ENCODE results near the gene RING1. TPM values are rescaled to one million over a fixed set of nuclear protein-coding genes. Genes with fewer than 3 reads are reported as not detected.
A peak's percentile ranks its signal among the peaks of the same experiment; 100 is the strongest.

RING1 gene
- total and polyA plus RNA-seq, 12 donors, result 26.5 to 35.1 (median 28.3) TPM

- Histone ChIP-seq H3K4me3 (peak overlapping the region; percentile 16 to 76 (median 61)), H3K4me1 (peaks cover 7 to 33% (median 22%) of the 10 kb centered on the region in 9 donors), H3K27me3 (peaks cover 0 to 12% (median 0%) of the 10 kb centered on the region in 7 donors), H3K27ac (peak overlapping the region; percentile 19 to 96 (median 92)), H3K9me3 (no peaks in the 10 kb centered on the region), H3K36me3 (peaks cover 0 to 26% (median 4%) of the 10 kb centered on the region in 9 donors)
- 5% methylated on average over 28 of the region's 28 CpGs for WGBS, 2 donors
- peak; percentile 90 for DNase-seq
- ATAC-seq, result peak; percentile 53 to 85 (median 74)
- intact Hi-C loops (cut with DNase I), result loop anchor here (1.0 to 10.0 kb wide), 20 partner anchors 36 to 313 kb away; partner anchors contain the start of genes RXRB (in 3 of the 10), SLC39A7 (in 3 of the 10), HSD17B8 (in 2 of the 10) and HLA-DOA (in 1 of the 10)
- TF ChIP-seq, protein P1, sequence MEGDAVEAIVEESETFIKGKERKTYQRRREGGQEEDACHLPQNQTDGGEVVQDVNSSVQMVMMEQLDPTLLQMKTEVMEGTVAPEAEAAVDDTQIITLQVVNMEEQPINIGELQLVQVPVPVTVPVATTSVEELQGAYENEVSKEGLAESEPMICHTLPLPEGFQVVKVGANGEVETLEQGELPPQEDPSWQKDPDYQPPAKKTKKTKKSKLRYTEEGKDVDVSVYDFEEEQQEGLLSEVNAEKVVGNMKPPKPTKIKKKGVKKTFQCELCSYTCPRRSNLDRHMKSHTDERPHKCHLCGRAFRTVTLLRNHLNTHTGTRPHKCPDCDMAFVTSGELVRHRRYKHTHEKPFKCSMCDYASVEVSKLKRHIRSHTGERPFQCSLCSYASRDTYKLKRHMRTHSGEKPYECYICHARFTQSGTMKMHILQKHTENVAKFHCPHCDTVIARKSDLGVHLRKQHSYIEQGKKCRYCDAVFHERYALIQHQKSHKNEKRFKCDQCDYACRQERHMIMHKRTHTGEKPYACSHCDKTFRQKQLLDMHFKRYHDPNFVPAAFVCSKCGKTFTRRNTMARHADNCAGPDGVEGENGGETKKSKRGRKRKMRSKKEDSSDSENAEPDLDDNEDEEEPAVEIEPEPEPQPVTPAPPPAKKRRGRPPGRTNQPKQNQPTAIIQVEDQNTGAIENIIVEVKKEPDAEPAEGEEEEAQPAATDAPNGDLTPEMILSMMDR (IDR thresholded peaks at IDR 0.05), result peak; percentile 94 to 100 (median 98)
Observed at GRCh38 chr6:33247977-33248642, 39.8 kb downstream of the RING1 start.

DNA sequence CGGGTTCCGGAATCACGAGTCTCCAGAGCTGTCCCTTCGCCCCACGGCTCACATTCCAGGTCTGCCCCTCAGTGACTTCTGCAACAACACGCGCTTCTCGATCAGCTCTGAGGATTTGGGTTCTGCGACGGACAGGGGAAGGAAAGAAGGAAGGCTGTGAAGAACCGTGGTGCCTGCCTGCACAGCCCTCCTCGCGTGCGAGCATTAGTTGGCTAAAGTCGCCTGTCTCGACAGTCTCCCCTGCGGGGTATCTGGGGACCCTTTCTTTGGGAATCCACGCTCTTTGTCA, 40.3 kb downstream of the RING1 start:
- 0 to 2% methylated on average over 18 of the region's 18 CpGs for WGBS, 2 donors
- Histone ChIP-seq H3K4me3 (peak overlapping the region; percentile 16 to 76 (median 61)), H3K9me3 (no peaks in the 10 kb centered on the region), H3K4me1 (peaks cover 7 to 33% (median 22%) of the 10 kb centered on the region in 9 donors), H3K27ac (peak overlapping the region; percentile 19 to 96 (median 92)), H3K27me3 (peaks cover 0 to 12% (median 0%) of the 10 kb centered on the region in 7 donors), H3K36me3 (peaks cover 0 to 28% (median 5%) of the 10 kb centered on the region in 9 donors)
- DNase-seq (no peak), ATAC-seq (peak; percentile 6 to 39 (median 14))
- TF ChIP-seq, protein P1 (IDR thresholded peaks at IDR 0.05), result peak in 3 of 9 donors; percentile 3 to 33 (median 23)
- intact Hi-C loops (cut with DNase I), result loop anchor here (1.0 to 10.0 kb wide), 20 partner anchors 36 to 314 kb away; partner anchors contain the start of genes RXRB (in 3 of the 10), SLC39A7 (in 3 of the 10), HSD17B8 (in 2 of the 10) and HLA-DOA (in 1 of the 10)

GRCh38 chr6:33248932-33249731, 40.8 kb downstream of the RING1 start:
- intact Hi-C loops (cut with DNase I), result loop anchor here (1.0 to 10.0 kb wide), 22 partner anchors 37 to 355 kb away; partner anchors contain the start of genes RXRB (in 3 of the 10), SLC39A7 (in 3 of the 10), HSD17B8 (in 2 of the 10) and HLA-DOA (in 1 of the 10)
- peak; percentile 94 to 98 (median 97) for ATAC-seq
- TF ChIP-seq, protein P1 (IDR thresholded peaks at IDR 0.05), result peak in 5 of 9 donors; percentile 28 to 56 (median 36)
- Histone ChIP-seq H3K27ac (peak overlapping the region; percentile 82 to 96 (median 92)), H3K27me3 (peaks cover 0 to 12% (median 0%) of the 10 kb centered on the region in 7 donors), H3K4me1 (peaks cover 7 to 33% (median 22%) of the 10 kb centered on the region in 9 donors), H3K9me3 (no peaks in the 10 kb centered on the region), H3K4me3 (peak overlapping the region; percentile 22 to 76 (median 61)), H3K36me3 (peaks cover 0 to 34% (median 8%) of the 10 kb centered on the region in 9 donors)
- peak; percentile 97 to 98 for DNase-seq
- WGBS, 2 donors, result 0% methylated on average over 58 of the region's 58 CpGs

All from heart right ventricle (tissue), 16 donors.